DMS53 treated with DMSO at 0.1 percent for 48 hours (cell line): ENCODE results near the gene EPB41L4B.
"Not testable (repeated sequence)": the region's sequence is repeated elsewhere in the genome, so short reads cannot be mapped to it uniquely, and the experiment has no call there.

Experiments used
- DNase-seq: peaks from one replicate; lab custom pipeline; 2025; ENCODE audit not compliant: unreplicated experiment; lab: John Stamatoyannopoulos, UW

The EPB41L4B gene

GRCh38 chr9:109320742-109321448 is at the start of gene EPB41L4B:
EPB41L4B (minus strand) TSS chr9:109321059; CDS start chr9:109320446, 613 bp downstream.
- peak; percentile 56 for DNase-seq

DNA sequence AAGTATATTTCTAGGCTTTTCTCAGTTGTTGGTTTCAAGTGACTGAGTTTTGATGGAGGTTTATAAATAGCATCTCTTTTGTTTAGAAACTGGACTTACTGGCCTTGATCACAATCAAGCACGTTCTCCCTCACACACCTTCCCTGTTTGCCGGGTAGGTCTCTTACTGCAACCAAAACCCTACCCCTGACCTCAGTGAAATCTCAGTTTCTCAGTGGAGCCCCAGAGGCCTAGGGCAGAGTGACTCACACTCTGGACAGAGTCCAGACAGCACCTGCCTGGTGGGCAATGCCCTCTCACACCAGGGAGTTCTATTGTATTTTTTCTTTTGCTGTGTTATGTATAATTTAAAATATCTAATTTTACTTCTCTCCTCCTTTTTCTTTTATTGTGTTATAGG is 48.4 kb upstream of the EPB41L4B start:
- DNase-seq: no peak

GRCh38 chr9:109360771-109361170 is 39.9 kb upstream of the EPB41L4B start:
- no peak for DNase-seq

GRCh38 chr9:109358968-109359603 is 38.2 kb upstream of the EPB41L4B start:
- not testable (repeated sequence) for DNase-seq

DNA sequence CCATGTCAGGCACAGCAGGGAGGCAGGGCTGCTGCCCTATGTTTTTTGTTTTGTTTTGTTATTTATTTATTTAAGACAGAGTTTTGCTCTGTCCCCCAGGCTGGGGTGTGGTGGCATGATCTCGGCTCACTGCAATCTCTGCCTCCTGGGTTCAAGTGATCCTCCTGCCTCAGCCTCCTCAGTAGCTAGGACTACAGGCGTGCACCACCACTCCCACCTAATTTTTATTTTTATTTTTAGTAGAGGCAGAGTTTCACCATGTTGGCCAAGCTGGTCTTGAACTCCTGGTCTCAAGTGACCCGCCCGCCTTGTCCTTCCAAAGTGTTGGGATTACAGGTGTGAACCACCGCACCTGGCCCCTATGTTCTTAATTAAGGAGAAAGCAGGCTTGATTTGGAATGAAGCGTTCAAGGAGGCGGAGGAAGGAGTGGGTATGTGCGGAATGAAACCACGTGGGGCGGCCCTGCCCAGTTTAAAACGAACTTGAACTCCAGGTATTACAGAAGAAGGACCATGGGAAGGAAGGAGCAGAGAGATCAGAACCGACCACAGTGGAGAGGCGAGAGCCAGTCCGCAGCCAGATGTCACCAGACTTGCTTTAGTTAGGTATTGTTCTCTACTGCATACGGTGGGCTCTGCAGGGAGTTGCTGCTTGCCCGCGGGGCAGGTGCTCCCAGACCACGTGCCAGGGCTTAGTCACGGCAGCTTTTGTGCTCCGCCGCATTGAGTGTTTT is 34.9 kb upstream of the EPB41L4B start:
- DNase-seq: peak; percentile 18

DNA sequence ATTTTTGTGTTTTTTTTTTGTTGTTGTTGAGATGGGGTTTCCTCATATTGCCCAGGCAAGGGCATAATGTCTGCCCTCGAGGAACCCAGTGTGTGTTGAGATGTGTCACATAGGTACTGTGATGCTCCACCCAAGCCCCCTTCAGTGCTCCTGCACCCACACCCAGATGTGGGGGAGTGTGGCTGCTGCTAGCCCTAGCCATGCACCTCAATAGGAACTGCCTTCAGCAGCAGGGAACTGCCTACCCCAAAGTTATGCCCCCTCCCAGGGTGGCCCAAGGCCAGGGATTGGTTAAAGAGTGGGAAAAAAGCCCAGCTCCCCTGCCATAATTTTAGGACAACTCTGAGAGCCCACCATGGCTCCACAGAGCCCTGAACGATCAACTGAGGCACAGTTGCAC is 33.3 kb upstream of the EPB41L4B start:
- DNase-seq: no peak

DNA sequence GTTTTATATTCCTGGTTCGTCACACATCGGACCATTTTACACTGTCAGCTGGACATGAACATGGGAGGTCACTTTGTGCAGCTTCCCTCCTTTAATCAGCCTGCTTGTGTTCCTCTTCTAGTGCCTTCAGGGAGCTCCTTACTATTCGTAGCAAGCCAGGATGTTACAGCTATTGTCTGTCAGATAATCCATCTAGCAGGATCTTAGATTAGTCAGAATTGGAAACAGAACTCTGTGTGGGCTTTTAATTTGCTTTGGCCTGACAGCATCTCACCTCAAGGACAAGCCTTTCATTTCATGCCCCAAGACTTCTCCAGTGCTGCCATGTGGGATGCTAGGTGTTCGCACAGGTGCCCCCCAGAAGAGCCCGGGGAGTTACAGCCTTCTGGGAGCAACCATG is 30.2 kb upstream of the EPB41L4B start:
- no peak for DNase-seq

- no peak for DNase-seq
These were observed 28.6 kb upstream of the EPB41L4B start for GRCh38 chr9:109349421-109349846.

GRCh38 chr9:109346904-109347303 is 26.0 kb upstream of the EPB41L4B start:
- DNase-seq: no peak

DNA sequence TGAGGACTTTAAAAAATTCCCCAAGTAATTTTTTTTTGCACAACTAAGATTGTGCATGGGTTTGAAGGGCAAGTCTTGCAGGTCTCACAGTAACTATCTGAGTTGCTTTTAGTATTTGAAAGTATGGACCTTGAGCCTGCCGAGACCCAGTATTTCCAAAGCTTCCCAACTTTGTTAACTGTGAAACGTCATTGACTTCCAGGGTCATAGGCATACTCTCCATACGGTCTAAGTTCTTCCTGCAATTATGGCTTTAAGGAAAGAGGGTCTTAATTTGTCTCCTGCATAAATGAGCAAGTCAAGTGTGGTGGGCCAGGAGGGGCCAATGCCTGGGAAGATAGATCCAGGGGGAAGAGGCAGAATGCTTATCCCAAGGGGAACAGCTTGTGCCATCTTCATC is 24.0 kb upstream of the EPB41L4B start:
- DNase-seq: no peak

DNA sequence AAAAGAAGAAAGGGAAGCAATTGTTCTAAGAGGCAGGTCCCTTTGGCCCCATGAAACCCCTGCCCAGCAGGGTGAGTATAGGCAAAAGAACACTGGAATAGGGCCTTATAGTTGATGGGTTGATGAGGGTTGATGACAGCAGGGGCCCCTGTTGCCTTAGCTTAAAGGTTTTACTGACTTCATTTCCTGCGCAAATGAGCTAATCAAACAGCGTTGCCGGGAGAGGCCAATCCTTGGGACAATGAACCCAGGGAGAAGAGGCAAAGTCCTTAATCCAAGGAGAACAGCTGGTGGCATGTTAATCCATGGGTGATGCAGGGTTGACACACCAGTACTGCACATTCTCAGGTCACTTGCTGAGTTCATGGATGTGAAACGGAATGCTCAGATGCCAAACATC is 22.0 kb upstream of the EPB41L4B start:
- DNase-seq: no peak

DNA sequence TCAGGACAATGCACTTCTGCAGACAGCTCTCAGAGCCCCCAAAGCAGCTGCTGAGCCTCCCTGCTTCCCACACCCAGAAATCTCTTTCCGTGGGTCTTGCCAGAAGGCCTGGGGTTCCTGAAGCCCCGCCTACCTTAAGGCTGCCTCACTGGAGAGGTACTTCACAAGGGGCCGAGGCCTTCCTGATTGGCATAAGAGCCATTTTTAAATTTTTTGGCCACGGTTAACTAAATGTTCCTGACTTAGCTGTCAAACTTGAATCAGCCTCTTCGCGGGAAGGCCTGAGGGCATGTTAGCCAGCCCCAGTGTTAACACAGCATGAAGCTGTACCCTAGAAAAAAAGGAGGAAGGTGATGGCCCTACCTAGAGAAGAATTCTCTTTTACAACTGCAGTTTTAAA is 20.7 kb upstream of the EPB41L4B start:
- no peak for DNase-seq

GRCh38 chr9:109340979-109341378 is 20.1 kb upstream of the EPB41L4B start:
- not testable (repeated sequence) for DNase-seq

- no peak for DNase-seq
These were observed 15.6 kb upstream of the EPB41L4B start for GRCh38 chr9:109336409-109336808.

- no peak for DNase-seq
These were observed 15.1 kb upstream of the EPB41L4B start for GRCh38 chr9:109335929-109336328.

GRCh38 chr9:109335121-109335520 is 14.3 kb upstream of the EPB41L4B start:
- no peak for DNase-seq

GRCh38 chr9:109331353-109331752 is 10.5 kb upstream of the EPB41L4B start:
- peak; percentile 75 for DNase-seq

- DNase-seq: no peak
These were observed 8.9 kb upstream of the EPB41L4B start for GRCh38 chr9:109329638-109330258.

- no peak for DNase-seq
These were observed 8.2 kb upstream of the EPB41L4B start for GRCh38 chr9:109328978-109329637.

- no peak for DNase-seq
These were observed 4.2 kb upstream of the EPB41L4B start for GRCh38 chr9:109325089-109325488.

DNA sequence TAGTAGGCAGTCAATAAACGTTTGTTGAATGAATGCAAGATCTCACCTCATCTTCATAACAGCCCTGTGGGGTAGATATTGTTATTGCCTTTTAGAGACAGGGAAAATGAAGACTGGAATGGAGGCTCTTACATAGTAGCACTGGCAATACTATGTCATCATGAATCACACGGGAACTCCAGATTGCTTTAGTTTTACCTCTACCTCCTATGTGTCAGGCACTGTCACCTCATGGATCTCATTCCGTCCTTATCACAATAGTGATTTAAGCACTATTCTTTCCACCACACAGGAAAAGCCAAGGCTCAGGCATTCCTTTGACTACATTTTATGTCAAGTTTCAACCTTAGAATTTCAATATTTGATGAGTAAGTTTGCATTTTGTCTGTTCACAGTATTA is 2.9 kb upstream of the EPB41L4B start:
- no peak for DNase-seq
